ENCODE data around the gene AFF3. TPM values are rescaled to one million over a fixed set of nuclear protein-coding genes. Genes with fewer than 3 reads are reported as not detected.

The AFF3 gene
- polyA plus RNA-seq, 3 donors, result 13.5 to 25.5 (median 18.3) TPM

- DNase-seq, result no peak
Measured at GRCh38 chr2:99707592-99707991, 434.8 kb downstream of the AFF3 start.

DNA sequence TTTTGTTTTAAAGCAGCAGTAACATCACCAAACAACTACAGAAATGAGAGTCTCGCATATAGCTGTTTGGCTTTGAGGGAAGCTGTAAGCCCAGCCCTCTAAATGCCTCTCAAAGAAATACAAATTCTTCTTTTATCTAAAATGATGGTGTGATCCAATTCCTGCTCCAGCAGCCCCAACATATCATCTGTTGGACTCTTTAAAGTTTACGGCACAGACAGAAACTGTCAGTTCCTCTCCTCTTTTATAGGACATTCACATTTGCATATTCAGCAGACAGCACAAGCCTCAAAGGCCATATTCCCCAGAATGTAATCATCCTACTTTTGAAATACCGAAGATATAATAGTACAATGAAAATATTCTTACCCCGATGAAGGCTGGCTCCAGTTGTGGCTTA is 435.7 kb downstream of the AFF3 start:
- DNase-seq, result no peak

DNA sequence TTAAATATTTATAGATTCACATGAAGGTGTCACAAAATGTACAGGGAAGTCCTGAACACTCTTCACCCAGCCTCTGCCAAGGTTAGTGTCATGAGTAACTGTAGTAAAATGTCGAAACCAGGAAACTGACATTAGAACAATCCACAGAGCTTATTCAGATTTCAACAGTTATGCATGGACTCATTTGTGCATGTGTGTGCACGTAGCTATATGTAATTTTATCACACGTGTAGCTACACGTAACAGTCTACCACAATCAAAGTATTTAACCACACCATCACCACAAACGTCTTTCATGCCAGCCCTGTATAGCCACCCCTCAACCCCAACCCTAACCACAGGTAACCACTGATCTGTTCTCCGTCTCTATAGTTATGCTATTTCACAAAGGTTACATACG is 440.9 kb downstream of the AFF3 start:
- DNase-seq, result no peak

DNA sequence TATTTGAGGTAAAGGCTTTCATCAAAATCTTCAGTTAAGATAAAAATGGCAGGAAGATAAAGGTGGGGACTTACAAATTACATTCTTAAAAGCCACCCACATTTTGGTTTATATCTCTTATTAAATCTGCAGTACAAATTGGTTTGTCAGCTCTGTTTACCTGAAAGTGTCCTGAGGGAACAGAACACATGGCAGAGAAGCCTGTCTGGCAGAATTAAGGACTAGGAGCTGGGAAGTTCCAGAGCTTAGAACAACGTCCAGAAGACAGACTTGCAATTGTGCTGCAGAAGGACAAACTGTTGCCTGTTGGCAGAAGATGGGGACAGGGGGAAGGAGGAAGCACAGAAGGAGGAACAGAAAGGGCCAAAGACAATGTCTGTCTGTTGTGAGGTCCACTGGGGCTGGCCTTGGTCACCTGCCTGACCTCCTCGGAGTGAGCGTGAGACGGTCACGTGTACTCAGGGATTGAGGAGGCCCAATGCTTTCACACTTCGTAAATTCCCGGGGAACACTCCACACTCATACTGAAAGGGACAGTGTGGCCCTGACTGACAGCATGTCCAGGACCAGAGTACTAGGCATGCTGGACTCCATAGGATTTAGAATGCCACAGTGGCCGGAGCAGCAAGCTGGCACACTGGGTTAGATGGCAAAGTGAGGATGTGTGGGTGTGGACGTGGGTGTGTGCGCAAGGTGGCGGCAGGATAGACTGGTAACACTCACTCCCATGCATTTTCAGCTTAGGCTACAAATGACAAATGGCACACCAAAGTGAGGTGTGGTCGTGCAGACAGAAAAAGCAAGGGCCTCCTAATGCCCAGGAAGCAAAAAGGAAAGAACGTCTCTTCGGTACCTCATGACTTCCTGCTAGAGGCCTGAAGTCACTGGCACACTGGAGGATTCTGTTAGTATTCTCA is 441.6 kb downstream of the AFF3 start:
- no peak for DNase-seq

- no peak for DNase-seq
Measured at GRCh38 chr2:99698896-99699295, 443.5 kb downstream of the AFF3 start.

DNA sequence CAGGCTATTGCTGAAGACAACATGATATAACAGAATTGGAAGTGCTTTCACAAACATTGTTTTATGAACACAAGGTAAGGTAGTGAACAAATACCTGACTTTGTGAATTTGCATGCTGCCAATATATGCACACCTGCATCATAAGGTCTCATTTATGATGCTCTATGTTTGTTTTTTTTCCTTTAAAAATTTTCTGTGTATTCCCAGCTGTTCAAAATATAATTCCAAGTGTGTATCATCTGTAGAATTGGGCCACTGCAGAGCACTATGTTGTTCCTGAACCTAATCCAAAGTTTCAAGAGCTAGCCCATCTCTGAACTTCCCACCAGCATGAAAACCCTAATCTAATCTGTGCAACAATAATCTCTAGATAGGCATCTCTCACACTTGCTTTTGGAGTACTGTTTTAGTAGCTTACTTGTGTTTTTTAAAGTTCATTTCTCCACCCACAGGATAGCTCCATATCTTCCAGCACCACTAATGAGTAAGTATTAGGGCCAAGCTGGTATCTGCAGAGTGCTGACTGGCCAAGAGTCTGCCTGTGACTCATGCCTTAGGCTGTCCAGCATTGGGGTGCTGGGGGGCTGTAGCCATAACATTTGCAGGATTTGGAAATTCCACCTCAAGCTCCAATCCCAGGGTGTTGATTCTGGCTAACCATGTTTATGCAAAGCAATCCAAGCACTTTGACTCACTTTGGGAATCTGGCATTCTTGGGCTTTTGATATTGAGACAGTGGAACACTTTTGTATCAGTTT is 444.4 kb downstream of the AFF3 start:
- no peak for DNase-seq

- DNase-seq, result no peak
Measured at GRCh38 chr2:99695944-99696253, 446.5 kb downstream of the AFF3 start.

DNA sequence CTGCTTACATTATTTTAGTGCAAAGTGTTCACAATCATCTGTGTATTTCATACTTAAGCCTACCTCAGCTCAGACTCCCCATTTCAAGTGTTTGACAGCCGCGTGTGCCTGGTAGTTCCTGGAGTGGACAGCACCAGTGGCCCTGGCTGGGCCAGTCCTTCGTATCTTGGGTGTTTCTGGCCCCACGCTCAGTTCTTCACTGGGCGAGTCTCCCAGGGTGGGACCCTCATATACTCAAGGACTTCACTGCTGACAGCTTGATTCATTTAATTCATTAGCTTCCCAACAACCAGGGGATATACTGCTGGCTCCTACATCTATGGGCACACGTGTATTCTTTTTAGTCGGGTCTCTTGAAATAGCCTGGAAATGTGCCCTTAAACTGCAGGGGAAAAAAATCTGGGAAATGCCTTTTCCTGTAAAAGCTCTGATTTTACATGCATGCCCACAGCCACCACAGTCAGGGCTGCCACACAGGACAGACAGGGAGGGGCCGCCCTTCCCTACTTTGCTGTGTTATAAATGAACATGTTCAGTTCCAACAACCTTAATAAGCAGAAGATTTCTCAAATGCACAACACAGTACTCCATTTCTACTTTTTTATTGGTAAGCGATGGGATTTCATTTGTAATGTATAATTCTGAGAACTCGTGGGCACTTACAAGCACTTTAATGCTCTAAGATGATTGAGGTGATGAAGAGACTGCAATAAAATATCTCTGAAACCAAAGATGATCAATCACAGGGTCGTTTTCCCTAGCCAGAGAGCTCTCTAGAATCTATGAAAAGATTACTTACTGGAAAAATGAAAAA is 447.1 kb downstream of the AFF3 start:
- no peak for DNase-seq

GRCh38 chr2:99694331-99694730 is 448.1 kb downstream of the AFF3 start:
- no peak for DNase-seq

- no peak for DNase-seq
Measured at GRCh38 chr2:99692785-99693184, 449.6 kb downstream of the AFF3 start.

DNA sequence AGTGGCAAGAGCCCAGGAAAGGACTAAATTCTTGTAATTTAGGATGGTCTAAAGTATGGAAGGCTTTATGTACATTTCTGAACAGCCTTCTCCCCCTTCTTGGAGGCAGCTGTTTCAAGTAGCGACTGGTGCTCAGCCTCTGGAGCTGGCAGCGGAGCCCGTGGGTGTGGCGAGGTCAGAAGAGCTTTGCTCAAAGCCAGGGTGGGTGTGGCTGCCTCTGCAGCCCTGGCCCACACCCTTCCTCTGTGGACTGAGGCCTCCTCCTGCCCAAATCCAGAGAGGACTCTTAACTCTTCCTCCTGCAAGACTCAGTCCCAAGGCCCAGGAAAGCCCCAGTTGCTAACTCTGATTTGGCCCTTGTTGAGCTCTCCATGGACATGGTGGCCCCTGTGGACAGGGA is 450.5 kb downstream of the AFF3 start:
- DNase-seq, result no peak

- peak; percentile 83 for DNase-seq
Measured at GRCh38 chr2:99689145-99689742, 453.1 kb downstream of the AFF3 start.

DNA sequence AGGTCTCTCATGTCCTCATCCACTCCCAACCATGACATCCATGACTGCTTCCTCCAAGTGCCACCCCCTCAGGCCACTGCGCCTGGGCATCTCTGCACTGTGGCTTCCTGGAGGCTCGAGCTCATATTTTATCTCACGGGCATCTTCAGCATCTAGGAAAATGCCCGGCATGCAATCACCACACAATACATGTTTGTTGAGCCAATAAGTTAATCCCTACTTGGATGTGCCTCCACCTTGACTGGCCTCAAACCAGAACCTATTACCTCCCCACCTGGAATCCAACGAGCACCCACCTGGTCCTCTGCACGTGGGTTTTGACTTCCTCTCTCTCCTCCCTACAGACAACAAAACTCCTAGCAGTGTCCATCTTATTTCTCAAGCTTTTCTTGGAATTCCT is 453.7 kb downstream of the AFF3 start:
- DNase-seq, result no peak

- no peak for DNase-seq
Measured at GRCh38 chr2:99682275-99683060, 459.9 kb downstream of the AFF3 start.

DNA sequence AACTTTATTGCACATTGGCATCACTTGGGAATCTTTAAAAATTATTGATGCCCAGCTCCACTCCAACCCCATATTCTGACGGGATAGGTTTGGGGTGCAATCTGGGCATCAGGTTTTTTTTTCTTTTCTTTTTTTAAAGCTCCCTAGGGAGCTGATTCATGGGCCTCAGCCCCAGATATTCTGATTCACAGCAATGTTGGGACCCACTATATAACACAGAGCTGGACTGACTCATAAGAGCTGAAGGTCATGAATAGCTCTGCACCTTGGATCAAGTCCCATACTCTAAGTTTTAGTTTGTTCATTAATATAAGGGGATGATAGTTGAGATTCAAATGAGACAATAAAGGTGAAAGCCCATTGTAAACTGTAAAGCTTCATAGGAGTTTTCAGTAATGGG is 461.4 kb downstream of the AFF3 start:
- no peak for DNase-seq

GRCh38 chr2:99679518-99679917 is 462.9 kb downstream of the AFF3 start:
- DNase-seq, result no peak

- DNase-seq, result no peak
Measured at GRCh38 chr2:99678625-99679024, 463.8 kb downstream of the AFF3 start.

- no peak for DNase-seq
Measured at GRCh38 chr2:99677814-99678213, 464.6 kb downstream of the AFF3 start.

DNA sequence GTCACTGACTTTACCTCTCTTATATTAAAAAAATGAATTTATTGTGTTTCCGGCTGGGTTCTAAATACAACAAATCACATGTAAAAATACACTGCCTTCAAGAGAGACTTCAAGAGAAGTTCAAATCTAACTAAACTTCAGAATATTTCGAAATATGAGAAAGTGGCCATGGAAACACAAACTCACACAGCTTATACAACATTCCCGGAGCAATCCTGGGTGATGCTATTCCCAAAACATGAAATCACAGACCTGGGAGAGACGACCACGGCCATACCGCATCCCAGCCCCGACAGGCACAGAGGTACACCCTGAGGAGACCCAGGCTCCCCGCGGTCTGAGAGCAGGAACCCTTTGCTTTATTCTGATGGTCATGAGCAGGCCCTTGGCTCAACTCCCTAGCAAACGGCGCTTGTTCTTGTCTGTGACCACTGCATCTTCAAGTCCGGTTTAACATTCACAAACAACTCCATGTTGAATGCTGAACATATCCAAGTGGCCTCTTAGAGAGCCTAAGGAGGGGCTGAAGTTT is 467.2 kb downstream of the AFF3 start:
- DNase-seq, result no peak

GRCh38 chr2:99674090-99674489 is 468.3 kb downstream of the AFF3 start:
- no peak for DNase-seq

- DNase-seq, result no peak
Measured at GRCh38 chr2:99672766-99673350, 469.5 kb downstream of the AFF3 start.
